ENCODE measurements around the gene SFT2D1. TPM values are rescaled to one million over a fixed set of nuclear protein-coding genes. Genes with fewer than 3 reads are reported as not detected.

Gene SFT2D1
- total RNA-seq, 1 experiment from 2014 or later, result 65.6 TPM

DNA sequence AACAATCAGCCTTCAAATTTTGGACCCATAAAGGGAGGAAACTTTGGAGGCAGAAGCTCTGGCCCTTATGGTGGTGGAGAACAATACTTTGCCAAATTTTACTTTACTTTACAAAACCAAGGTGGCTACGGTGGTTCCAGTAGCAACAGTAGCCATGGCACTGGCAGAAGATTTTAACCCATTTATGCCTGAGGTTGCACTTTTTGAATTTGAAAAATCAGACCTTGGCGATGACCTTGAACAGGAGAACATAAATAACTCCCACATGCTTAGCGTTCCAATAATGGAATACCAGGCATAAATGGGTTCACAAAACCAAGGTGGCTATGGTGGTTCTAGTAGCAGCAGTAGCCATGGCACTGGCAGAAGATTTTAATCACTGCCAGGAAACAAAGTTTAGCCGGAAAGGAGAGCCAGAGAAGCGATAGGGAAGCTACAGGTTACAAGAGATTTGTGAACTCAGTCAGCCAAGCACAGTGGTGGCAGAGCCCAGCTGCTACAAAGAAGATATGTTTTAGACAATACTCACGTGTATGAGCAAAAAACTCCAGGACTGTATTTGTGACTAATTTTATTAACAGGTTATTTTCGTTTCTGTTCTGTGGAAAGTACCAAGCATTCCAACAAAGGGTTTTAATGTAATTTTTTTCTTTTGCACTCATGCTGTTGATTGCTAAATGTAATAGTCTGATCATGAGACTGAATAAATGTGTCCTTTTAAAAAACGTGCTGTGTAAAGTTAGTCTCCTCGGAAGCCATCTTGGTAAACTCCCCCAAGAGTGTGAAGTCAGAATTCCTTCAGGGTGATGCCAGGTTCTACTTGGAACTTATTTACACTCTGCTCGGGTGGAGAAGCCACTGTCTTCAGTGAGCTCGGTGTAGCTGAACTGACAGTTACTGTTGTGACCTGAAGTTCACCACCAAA, 6.7 kb downstream of the SFT2D1 start:
- Histone ChIP-seq H2AFZ (ENCODE audit: low read depth, low read length, poor library complexity, severe bottlenecking) (no peak overlapping the region), H3K9me2 (ENCODE audit: insufficient read depth) (no peaks in the 10 kb centered on the region), H3K36me3 (ENCODE audit: control insufficient read depth in 1 of 2, insufficient read depth in 2 of 2, low read length in 2 of 2) (peaks cover 8 to 20% of the 10 kb centered on the region in 2 experiments), H3K79me2 (ENCODE audit: insufficient read depth, low read length) (peaks cover 100% of the 10 kb centered on the region), H3K9ac (ENCODE audit: low read length) (no peak overlapping the region), H4K20me1 (ENCODE audit: insufficient read depth) (peaks cover 11% of the 10 kb centered on the region; the same call in 1 of the 2 replicates), H3K4me3 (replicated peaks in 1 of 2; ENCODE audit: low read depth in 1 of 2, low read length in 2 of 2) (no peak overlapping the region), H3K27me3 (ENCODE audit: insufficient read depth, low read length) (no peaks in the 10 kb centered on the region), H3K27ac (ENCODE audit: low read depth, low read length) (no peak overlapping the region), H3K4me1 (ENCODE audit: control insufficient read depth in 1 of 2, insufficient read depth in 2 of 2, low read length in 2 of 2) (peaks cover 1 to 7% of the 10 kb centered on the region in 2 experiments; a peak in 1 of 4 replicates), H3K4me2 (ENCODE audit: low read length) (no peak overlapping the region), H3K9me3 (ENCODE audit: control insufficient read depth in 1 of 2, insufficient read depth in 1 of 2, low read depth in 1 of 2, low read length in 2 of 2) (no peaks in the 10 kb centered on the region)
- ATAC-seq (no peak), DNase-seq (ENCODE audit: low read depth, low spot score) (no peak)
- intact Hi-C loops (cut with micrococcal nuclease), result no loop called here
- POLR2A ChIA-PET, result no interaction called here
- RAD21 ChIA-PET (ENCODE audit: low non-redundant PET in 1 of 2, low total read pairs in 2 of 2, uncharacterized antibody in 2 of 2, unreplicated experiment in 2 of 2), result no interaction called here
- no TSS peak for BruUV-seq (replicated peaks)
- TF ChIP-seq JUND (IDR thresholded peaks at IDR 0.05), result no peak
- TF ChIP-seq SIN3A (IDR thresholded peaks at IDR 0.05; ENCODE audit: low read depth), result no peak
- TF ChIP-seq, protein P1, sequence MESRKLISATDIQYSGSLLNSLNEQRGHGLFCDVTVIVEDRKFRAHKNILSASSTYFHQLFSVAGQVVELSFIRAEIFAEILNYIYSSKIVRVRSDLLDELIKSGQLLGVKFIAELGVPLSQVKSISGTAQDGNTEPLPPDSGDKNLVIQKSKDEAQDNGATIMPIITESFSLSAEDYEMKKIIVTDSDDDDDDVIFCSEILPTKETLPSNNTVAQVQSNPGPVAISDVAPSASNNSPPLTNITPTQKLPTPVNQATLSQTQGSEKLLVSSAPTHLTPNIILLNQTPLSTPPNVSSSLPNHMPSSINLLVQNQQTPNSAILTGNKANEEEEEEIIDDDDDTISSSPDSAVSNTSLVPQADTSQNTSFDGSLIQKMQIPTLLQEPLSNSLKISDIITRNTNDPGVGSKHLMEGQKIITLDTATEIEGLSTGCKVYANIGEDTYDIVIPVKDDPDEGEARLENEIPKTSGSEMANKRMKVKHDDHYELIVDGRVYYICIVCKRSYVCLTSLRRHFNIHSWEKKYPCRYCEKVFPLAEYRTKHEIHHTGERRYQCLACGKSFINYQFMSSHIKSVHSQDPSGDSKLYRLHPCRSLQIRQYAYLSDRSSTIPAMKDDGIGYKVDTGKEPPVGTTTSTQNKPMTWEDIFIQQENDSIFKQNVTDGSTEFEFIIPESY (IDR thresholded peaks at IDR 0.05; ENCODE audit: extremely low read depth, insufficient replicate concordance, low read length), result no peak
- no peak for TF ChIP-seq SRF (IDR thresholded peaks at IDR 0.05; ENCODE audit: low read depth)
- no peak for TF ChIP-seq TCF7L2 (IDR thresholded peaks at IDR 0.05; ENCODE audit: borderline replicate concordance, extremely low read depth, insufficient read depth, insufficient read length)
- no peak for TF ChIP-seq CEBPB (IDR thresholded peaks at IDR 0.05; ENCODE audit: low read depth)
- no peak for TF ChIP-seq EZH2phosphoT487 (IDR thresholded peaks at IDR 0.05; ENCODE audit: borderline replicate concordance)
- no peak for TF ChIP-seq POLR2A (IDR thresholded peaks at IDR 0.05; ENCODE audit: borderline replicate concordance, extremely low read depth, insufficient read depth, insufficient read length)
- TF ChIP-seq, protein P2, sequence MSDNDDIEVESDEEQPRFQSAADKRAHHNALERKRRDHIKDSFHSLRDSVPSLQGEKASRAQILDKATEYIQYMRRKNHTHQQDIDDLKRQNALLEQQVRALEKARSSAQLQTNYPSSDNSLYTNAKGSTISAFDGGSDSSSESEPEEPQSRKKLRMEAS (IDR thresholded peaks at IDR 0.05), result no peak
- TF ChIP-seq, protein P3, sequence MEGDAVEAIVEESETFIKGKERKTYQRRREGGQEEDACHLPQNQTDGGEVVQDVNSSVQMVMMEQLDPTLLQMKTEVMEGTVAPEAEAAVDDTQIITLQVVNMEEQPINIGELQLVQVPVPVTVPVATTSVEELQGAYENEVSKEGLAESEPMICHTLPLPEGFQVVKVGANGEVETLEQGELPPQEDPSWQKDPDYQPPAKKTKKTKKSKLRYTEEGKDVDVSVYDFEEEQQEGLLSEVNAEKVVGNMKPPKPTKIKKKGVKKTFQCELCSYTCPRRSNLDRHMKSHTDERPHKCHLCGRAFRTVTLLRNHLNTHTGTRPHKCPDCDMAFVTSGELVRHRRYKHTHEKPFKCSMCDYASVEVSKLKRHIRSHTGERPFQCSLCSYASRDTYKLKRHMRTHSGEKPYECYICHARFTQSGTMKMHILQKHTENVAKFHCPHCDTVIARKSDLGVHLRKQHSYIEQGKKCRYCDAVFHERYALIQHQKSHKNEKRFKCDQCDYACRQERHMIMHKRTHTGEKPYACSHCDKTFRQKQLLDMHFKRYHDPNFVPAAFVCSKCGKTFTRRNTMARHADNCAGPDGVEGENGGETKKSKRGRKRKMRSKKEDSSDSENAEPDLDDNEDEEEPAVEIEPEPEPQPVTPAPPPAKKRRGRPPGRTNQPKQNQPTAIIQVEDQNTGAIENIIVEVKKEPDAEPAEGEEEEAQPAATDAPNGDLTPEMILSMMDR (IDR thresholded peaks at IDR 0.05 in 2 of 3, conservative IDR thresholded peaks at IDR 0.05 in 1 of 3; ENCODE audit: borderline replicate concordance in 1 of 3, insufficient read depth in 1 of 3, low read depth in 2 of 3, low read length in 2 of 3), result no peak
- TF ChIP-seq RAD21 (IDR thresholded peaks at IDR 0.05; ENCODE audit: low read depth), result no peak
- TF ChIP-seq EGR1 (IDR thresholded peaks at IDR 0.05; ENCODE audit: low read depth), result no peak
- no peak for TF ChIP-seq ZNF274 (IDR thresholded peaks at IDR 0.05; ENCODE audit: low read depth, low read length)
- no peak for TF ChIP-seq SP1 (IDR thresholded peaks at IDR 0.05; ENCODE audit: low read depth)
- TF ChIP-seq ZFX (IDR thresholded peaks at IDR 0.05), result no peak
- TF ChIP-seq ELF1 (IDR thresholded peaks at IDR 0.05; ENCODE audit: borderline replicate concordance, low read depth), result no peak
- TF ChIP-seq CBX3 (IDR thresholded peaks at IDR 0.05; ENCODE audit: low read depth), result no peak
- TF ChIP-seq POLR2AphosphoS5 (IDR thresholded peaks at IDR 0.05; ENCODE audit: low read depth, low read length), result no peak
- TF ChIP-seq, protein P4, sequence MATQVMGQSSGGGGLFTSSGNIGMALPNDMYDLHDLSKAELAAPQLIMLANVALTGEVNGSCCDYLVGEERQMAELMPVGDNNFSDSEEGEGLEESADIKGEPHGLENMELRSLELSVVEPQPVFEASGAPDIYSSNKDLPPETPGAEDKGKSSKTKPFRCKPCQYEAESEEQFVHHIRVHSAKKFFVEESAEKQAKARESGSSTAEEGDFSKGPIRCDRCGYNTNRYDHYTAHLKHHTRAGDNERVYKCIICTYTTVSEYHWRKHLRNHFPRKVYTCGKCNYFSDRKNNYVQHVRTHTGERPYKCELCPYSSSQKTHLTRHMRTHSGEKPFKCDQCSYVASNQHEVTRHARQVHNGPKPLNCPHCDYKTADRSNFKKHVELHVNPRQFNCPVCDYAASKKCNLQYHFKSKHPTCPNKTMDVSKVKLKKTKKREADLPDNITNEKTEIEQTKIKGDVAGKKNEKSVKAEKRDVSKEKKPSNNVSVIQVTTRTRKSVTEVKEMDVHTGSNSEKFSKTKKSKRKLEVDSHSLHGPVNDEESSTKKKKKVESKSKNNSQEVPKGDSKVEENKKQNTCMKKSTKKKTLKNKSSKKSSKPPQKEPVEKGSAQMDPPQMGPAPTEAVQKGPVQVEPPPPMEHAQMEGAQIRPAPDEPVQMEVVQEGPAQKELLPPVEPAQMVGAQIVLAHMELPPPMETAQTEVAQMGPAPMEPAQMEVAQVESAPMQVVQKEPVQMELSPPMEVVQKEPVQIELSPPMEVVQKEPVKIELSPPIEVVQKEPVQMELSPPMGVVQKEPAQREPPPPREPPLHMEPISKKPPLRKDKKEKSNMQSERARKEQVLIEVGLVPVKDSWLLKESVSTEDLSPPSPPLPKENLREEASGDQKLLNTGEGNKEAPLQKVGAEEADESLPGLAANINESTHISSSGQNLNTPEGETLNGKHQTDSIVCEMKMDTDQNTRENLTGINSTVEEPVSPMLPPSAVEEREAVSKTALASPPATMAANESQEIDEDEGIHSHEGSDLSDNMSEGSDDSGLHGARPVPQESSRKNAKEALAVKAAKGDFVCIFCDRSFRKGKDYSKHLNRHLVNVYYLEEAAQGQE (IDR thresholded peaks at IDR 0.05; ENCODE audit: low read depth), result no peak
- CTCF ChIA-PET, result no interaction called here

Measured in HCT116 (cell line).